Lower leg skin (tissue), 4 donors: Measurements from ENCODE around the gene PDCD1. TPM values are rescaled to one million over a fixed set of nuclear protein-coding genes. Genes with fewer than 3 reads are reported as not detected.

Source experiments
- DNase-seq, 2 donors: peaks; one replicate each; pipeline ENCODE4 v3.0.0-alpha.2; 2019; ENCODE audit warnings: low spot score in 2 of 2
- H3K4me3 ChIP-seq: fragments of 200-600 bp; sonication (generic); 2 replicates; pipeline ENCODE4 v1.5.1; 2017; ENCODE audit warnings: mild to moderate bottlenecking, low read depth; ENCODE audit not compliant: poor library complexity, severe bottlenecking
- POLR2A ChIP-seq, 2 donors: fragments of 450-650 bp; IDR thresholded peaks; one replicate each; pipeline ENCODE4 v1.6.1; 2016 to 2017; ENCODE audit warnings: antibody characterized with exemption in 2 of 2, mild to moderate bottlenecking in 1 of 2, moderate library complexity in 1 of 2
- WGBS, 2 donors: methylation state at CpG; one replicate each; pipeline ENCODE4 v1.1.5; 2018; 5-methylcytosine and 5-hydroxymethylcytosine counted together
- intact Hi-C: fragments of 100-400 bp; cut with DNase I; formaldehyde crosslinking; loops from one replicate; pipeline ENCODE4 v1.15.0; 2023; ENCODE audit warnings: low total_unique reads
- total RNA-seq, 4 donors: library from RNA; depleted of rRNA; stranded (reverse); fragments of >200 nt; gene quantifications; one replicate each; pipeline ENCODE4 v1.1.0, GENCODE V29; 2016
- TF ChIP-seq, protein P1 (sequence below), 3 donors: fragments of 450-650 bp; IDR thresholded peaks; one replicate each; pipeline ENCODE4 v1.5.1; 2016; ENCODE audit warnings: antibody characterized with exemption in 3 of 3, mild to moderate bottlenecking in 3 of 3, moderate library complexity in 2 of 3

The PDCD1 gene
- total RNA-seq, 4 donors from 2014 or later, result 0.42 to 1.3 (median 0.86) TPM; not detected in 1

GRCh38 chr2:241813644-241814392 is 44.9 kb downstream of the PDCD1 start:
- intact Hi-C loops, result no loop called here
- TF ChIP-seq POLR2A (IDR thresholded peaks at IDR 0.05), result no peak
- TF ChIP-seq, protein P1, sequence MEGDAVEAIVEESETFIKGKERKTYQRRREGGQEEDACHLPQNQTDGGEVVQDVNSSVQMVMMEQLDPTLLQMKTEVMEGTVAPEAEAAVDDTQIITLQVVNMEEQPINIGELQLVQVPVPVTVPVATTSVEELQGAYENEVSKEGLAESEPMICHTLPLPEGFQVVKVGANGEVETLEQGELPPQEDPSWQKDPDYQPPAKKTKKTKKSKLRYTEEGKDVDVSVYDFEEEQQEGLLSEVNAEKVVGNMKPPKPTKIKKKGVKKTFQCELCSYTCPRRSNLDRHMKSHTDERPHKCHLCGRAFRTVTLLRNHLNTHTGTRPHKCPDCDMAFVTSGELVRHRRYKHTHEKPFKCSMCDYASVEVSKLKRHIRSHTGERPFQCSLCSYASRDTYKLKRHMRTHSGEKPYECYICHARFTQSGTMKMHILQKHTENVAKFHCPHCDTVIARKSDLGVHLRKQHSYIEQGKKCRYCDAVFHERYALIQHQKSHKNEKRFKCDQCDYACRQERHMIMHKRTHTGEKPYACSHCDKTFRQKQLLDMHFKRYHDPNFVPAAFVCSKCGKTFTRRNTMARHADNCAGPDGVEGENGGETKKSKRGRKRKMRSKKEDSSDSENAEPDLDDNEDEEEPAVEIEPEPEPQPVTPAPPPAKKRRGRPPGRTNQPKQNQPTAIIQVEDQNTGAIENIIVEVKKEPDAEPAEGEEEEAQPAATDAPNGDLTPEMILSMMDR (IDR thresholded peaks at IDR 0.05), result no peak
- peak in 1 of 2 donors; percentile 78 for DNase-seq
- WGBS, 2 donors, result 56 to 58% methylated on average over 13 to 16 of the region's 20 CpGs
- H3K4me3 ChIP-seq, result no peak overlapping the region

- no peak for DNase-seq
- 85 to 89% methylated on average over 38 to 39 of the region's 40 CpGs for WGBS, 2 donors
These were observed 45.7 kb downstream of the PDCD1 start for GRCh38 chr2:241812730-241813643.

DNA sequence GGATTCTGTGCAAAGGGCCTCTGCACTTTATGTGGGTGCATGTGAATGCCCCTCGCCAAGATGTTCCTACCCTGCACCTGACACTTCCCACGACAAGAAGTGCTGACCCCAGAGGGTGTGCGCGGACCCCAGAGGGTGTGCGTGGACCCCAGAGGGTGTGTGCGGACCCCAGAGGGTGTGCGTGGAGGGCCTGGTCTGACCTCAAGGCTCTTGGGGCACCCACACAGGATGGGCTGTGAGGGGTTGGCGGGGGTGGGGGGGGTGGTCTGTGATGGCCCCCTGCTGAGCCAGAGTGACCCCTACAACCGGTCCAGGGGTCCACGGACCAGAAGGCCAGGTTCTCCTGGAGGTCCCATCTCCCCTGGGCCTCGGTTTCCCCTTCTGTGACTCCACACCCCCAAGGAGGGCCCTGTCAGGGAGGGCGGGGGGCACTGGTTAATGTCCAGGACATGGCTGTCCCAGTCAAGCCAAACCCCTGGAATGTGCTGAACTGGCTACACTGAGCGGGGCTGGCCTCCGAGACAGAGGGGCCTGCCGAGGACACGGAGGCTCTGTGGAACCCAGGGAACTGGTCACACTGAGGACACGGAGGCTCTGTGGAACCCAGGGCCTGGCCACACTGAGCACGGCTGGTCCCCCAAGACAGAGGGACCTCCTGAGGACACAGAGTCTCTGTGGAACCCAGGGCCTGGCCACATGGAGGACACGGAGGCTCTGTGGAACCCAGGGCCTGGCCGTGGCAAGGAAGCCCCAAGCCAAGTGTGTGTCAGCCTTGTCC is 46.6 kb downstream of the PDCD1 start:
- TF ChIP-seq POLR2A (IDR thresholded peaks at IDR 0.05), result no peak
- TF ChIP-seq, protein P1 (IDR thresholded peaks at IDR 0.05), result no peak
- intact Hi-C loops, result no loop called here
- no peak overlapping the region for H3K4me3 ChIP-seq
- WGBS, 2 donors, result 87 to 92% methylated on average over 16 to 19 of the region's 20 CpGs
- DNase-seq, result peak in 1 of 2 donors; percentile 84

More at GRCh38 chr2:241812730-241813643, 45.7 kb downstream of the PDCD1 start:
- intact Hi-C loops, result no loop called here
- no peak for TF ChIP-seq POLR2A (IDR thresholded peaks at IDR 0.05)
- TF ChIP-seq, protein P1 (IDR thresholded peaks at IDR 0.05), result no peak
- H3K4me3 ChIP-seq, result no peak overlapping the region

- DNase-seq, result peak in 1 of 2 donors; percentile 86
- TF ChIP-seq, protein P1 (IDR thresholded peaks at IDR 0.05), result no peak
- no peak for TF ChIP-seq POLR2A (IDR thresholded peaks at IDR 0.05)
- intact Hi-C loops, result no loop called here
- H3K4me3 ChIP-seq, result no peak overlapping the region
- WGBS, 2 donors, result 81% methylated on average over 19 to 20 of the region's 27 CpGs
These were observed 47.3 kb downstream of the PDCD1 start for GRCh38 chr2:241811201-241811951.
